H1 (cell line): ENCODE data around the gene F10. TPM values are rescaled to one million over a fixed set of nuclear protein-coding genes. Genes with fewer than 3 reads are reported as not detected.

ENCODE experiments used
- CTCF ChIA-PET: fragments of 300-600 bp; sonication (Branson Sonifier 250); formaldehyde crosslinking; loops from one replicate; lab custom pipeline; 2021; ENCODE audit not compliant: partially characterized antibody; lab: Charles Lee
- POLR2A ChIA-PET: fragments of 300-600 bp; sonication (Branson Sonifier 250); formaldehyde crosslinking; loops from one replicate; lab custom pipeline; 2021; ENCODE audit warnings: inconsistent platforms; ENCODE audit not compliant: partially characterized antibody; lab: Charles Lee
- DNase-seq, 2 experiments: peaks; one replicate each; pipeline versions ENCODE4 v3.0.0 to v3.0.0-alpha.2; 2010 to 2022; ENCODE audit warnings: low spot score in 2 of 2, low read depth in 1 of 2, mixed read lengths in 1 of 2
- FAIRE-seq: peaks from 2 replicates; lab custom pipeline; 2011; peaks lifted over from hg19 to GRCh38; lab: Jason Lieb, UNC
- H2AFZ ChIP-seq: 2 replicates; pipeline ENCODE4 v1.8.1; 2012; ENCODE audit warnings: low read length, inconsistent platforms
- H2AK5ac ChIP-seq: 2 replicates; pipeline ENCODE4 v1.6.1; 2013; ENCODE audit warnings: low read depth, low read length
- H2BK120ac ChIP-seq: replicated peaks from 2 replicates; pipeline ENCODE3; 2013; ENCODE audit warnings: low read depth, low read length, inconsistent platforms
- H2BK12ac ChIP-seq: 2 replicates; pipeline ENCODE4 v1.6.1; 2013; ENCODE audit warnings: low read depth, low read length
- H2BK15ac ChIP-seq: 2 replicates; pipeline ENCODE4 v1.6.1; 2013; ENCODE audit warnings: low read length
- H2BK20ac ChIP-seq: 2 replicates; pipeline ENCODE4 v1.6.1; 2013; ENCODE audit warnings: low read length
- H2BK5ac ChIP-seq: 2 replicates; pipeline ENCODE4 v1.6.1; 2013; ENCODE audit warnings: low read depth, low read length
- H3K14ac ChIP-seq: 2 replicates; pipeline ENCODE4 v1.6.1; 2013; ENCODE audit warnings: inconsistent platforms; ENCODE audit not compliant: insufficient read length
- H3K18ac ChIP-seq: 2 replicates; pipeline ENCODE4 v1.6.1; 2013; ENCODE audit warnings: low read length; ENCODE audit errors: extremely low read depth
- H3K23ac ChIP-seq: 2 replicates; pipeline ENCODE4 v1.6.1; 2013; ENCODE audit warnings: inconsistent platforms; ENCODE audit not compliant: insufficient read length
- H3K23me2 ChIP-seq: 2 replicates; pipeline ENCODE4 v1.6.1; 2013; ENCODE audit warnings: low read depth, low read length
- H3K27ac ChIP-seq: 2 replicates; pipeline ENCODE4 v1.6.1; 2011; ENCODE audit warnings: low read depth, low read length, inconsistent platforms
- H3K27me3 ChIP-seq, 4 experiments: replicated peaks in 1 of 4; 1 replicate in 1 of 4; 2 replicates in 3 of 4; pipeline versions ENCODE4 v1.6.1 to v1.8.1; 2011 to 2013; ENCODE audit warnings: low read length in 3 of 4, mild to moderate bottlenecking in 3 of 4, inconsistent platforms in 2 of 4, mixed read lengths in 2 of 4, moderate library complexity in 1 of 4; ENCODE audit not compliant: control insufficient read depth in 3 of 4, insufficient read depth in 3 of 4; ENCODE audit errors: extremely low read depth in 1 of 4
- H3K36me3 ChIP-seq, 4 experiments: 2 replicates each; pipeline versions ENCODE4 v1.6.1 to v1.8.1; 2011 to 2013; ENCODE audit warnings: mild to moderate bottlenecking in 4 of 4, low read length in 3 of 4, moderate library complexity in 2 of 4, control low read depth in 1 of 4, inconsistent platforms in 1 of 4; ENCODE audit not compliant: insufficient read depth in 4 of 4, control insufficient read depth in 2 of 4
- H3K4ac ChIP-seq: replicated peaks from 2 replicates; pipeline ENCODE3; 2013; ENCODE audit warnings: low read length, low read depth, mixed read lengths, inconsistent platforms; ENCODE audit not compliant: insufficient read length
- H3K4me1 ChIP-seq, 4 experiments: replicated peaks in 1 of 4; 1 replicate in 1 of 4; 2 replicates in 3 of 4; pipeline versions ENCODE4 v1.6.1 to v1.8.1; 2011 to 2013; ENCODE audit warnings: low read length in 3 of 4, inconsistent platforms in 2 of 4, mixed read lengths in 1 of 4; ENCODE audit not compliant: insufficient read depth in 4 of 4, control insufficient read depth in 3 of 4
- H3K4me2 ChIP-seq, 2 experiments: 2 replicates each; pipeline versions ENCODE4 v1.6.1 to v1.8.1; 2011 to 2013; ENCODE audit warnings: low read depth in 2 of 2, low read length in 2 of 2, control low read depth in 1 of 2, inconsistent platforms in 1 of 2, mild to moderate bottlenecking in 1 of 2; ENCODE audit not compliant: insufficient read depth in 1 of 2
- H3K4me3 ChIP-seq, 4 experiments: fragments of 200-600, 300-600 bp in 1 of 4; sonication (generic), shearing (Covaris generic), sonication (Bioruptor Twin) in 1 of 4; 2 replicates each; pipeline versions ENCODE4 v1.5.1 to v1.8.1; 2011 to 2016; ENCODE audit warnings: low read length in 4 of 4, low read depth in 3 of 4, control low read depth in 2 of 4, inconsistent platforms in 2 of 4, mild to moderate bottlenecking in 2 of 4, mixed read lengths in 1 of 4, moderate library complexity in 1 of 4; ENCODE audit not compliant: insufficient read depth in 2 of 4; ENCODE audit errors: extremely low read depth in 1 of 4
- H3K56ac ChIP-seq: replicated peaks from 2 replicates; pipeline ENCODE3; 2013; ENCODE audit warnings: low read depth, mild to moderate bottlenecking, mixed read lengths, low read length, inconsistent platforms; ENCODE audit not compliant: insufficient read length
- H3K79me1 ChIP-seq: 2 replicates; pipeline ENCODE4 v1.6.1; 2013; ENCODE audit warnings: low read depth, low read length, control low read depth
- H3K79me2 ChIP-seq, 2 experiments: 2 replicates each; pipeline versions ENCODE4 v1.6.1 to v1.8.1; 2012 to 2013; ENCODE audit warnings: low read length in 2 of 2, mild to moderate bottlenecking in 2 of 2, inconsistent platforms in 1 of 2; ENCODE audit not compliant: insufficient read depth in 2 of 2, control insufficient read depth in 1 of 2
- H3K9ac ChIP-seq, 4 experiments: replicated peaks in 1 of 4; 1 replicate in 1 of 4; 2 replicates in 3 of 4; pipeline versions ENCODE4 v1.6.1 to v1.8.1; 2011 to 2013; ENCODE audit warnings: low read depth in 3 of 4, low read length in 3 of 4, control low read depth in 2 of 4, mild to moderate bottlenecking in 2 of 4, moderate library complexity in 2 of 4, inconsistent platforms in 1 of 4; ENCODE audit errors: extremely low read depth in 1 of 4
- H3K9me3 ChIP-seq, 2 experiments: 2 replicates each; pipeline versions ENCODE4 v1.6.1 to v1.8.1; 2012 to 2013; ENCODE audit warnings: mild to moderate bottlenecking in 2 of 2, moderate library complexity in 2 of 2, control low read depth in 1 of 2, inconsistent platforms in 1 of 2, low read depth in 1 of 2, low read length in 1 of 2, mixed read lengths in 1 of 2; ENCODE audit not compliant: insufficient read depth in 2 of 2
- H4K20me1 ChIP-seq, 2 experiments: replicated peaks in 1 of 2; 2 replicates each; pipeline versions ENCODE3 to v1.8.1; 2011 to 2013; ENCODE audit warnings: inconsistent platforms in 2 of 2, low read length in 2 of 2, mild to moderate bottlenecking in 1 of 2; ENCODE audit not compliant: insufficient read depth in 2 of 2, control insufficient read depth in 1 of 2
- H4K5ac ChIP-seq: 2 replicates; pipeline ENCODE4 v1.6.1; 2013; ENCODE audit warnings: low read length, low read depth, mixed read lengths, inconsistent platforms; ENCODE audit not compliant: insufficient read length
- H4K8ac ChIP-seq: 2 replicates; pipeline ENCODE4 v1.8.0; 2013; ENCODE audit warnings: mild to moderate bottlenecking, moderate library complexity, low read length, inconsistent platforms; ENCODE audit not compliant: insufficient read depth; ENCODE audit errors: extremely low read depth
- H4K91ac ChIP-seq: replicated peaks from 2 replicates; pipeline ENCODE3; 2013; ENCODE audit warnings: low read length, mixed read lengths, inconsistent platforms; ENCODE audit not compliant: insufficient read length
- CTBP2 ChIP-seq: IDR thresholded peaks from 2 replicates; pipeline ENCODE4 v1.7.0; 2011; ENCODE audit warnings: borderline replicate concordance, mild to moderate bottlenecking, moderate library complexity, mixed read lengths, low read length; ENCODE audit not compliant: insufficient read depth, insufficient read length
- KDM4A ChIP-seq: IDR thresholded peaks from one replicate; pipeline ENCODE4 v1.7.1; 2012; ENCODE audit warnings: low read depth, mild to moderate bottlenecking, moderate library complexity, low read length, inconsistent platforms; ENCODE audit not compliant: severe bottlenecking
- POLR2A ChIP-seq, 2 experiments: IDR thresholded peaks; 1 replicate in 1 of 2; 2 replicates in 1 of 2; pipeline ENCODE4 v1.6.1; 2011; ENCODE audit warnings: low read depth in 2 of 2, low read length in 2 of 2, mild to moderate bottlenecking in 2 of 2; ENCODE audit errors: control extremely low read depth in 1 of 2
- POLR2AphosphoS5 ChIP-seq: IDR thresholded peaks from 2 replicates; pipeline ENCODE4 v1.6.1; 2011; ENCODE audit warnings: low read depth, low read length
- SIRT6 ChIP-seq: IDR thresholded peaks from one replicate; pipeline ENCODE4 v1.7.1; 2012; ENCODE audit warnings: low read length, inconsistent platforms
- TAF7 ChIP-seq: optimal IDR thresholded peaks from 2 replicates; pipeline ENCODE3; 2011; ENCODE audit warnings: low read depth, mild to moderate bottlenecking, inconsistent platforms, low read length, moderate library complexity, borderline replicate concordance
- YY1 ChIP-seq: IDR thresholded peaks from 2 replicates; pipeline ENCODE4 v1.6.1; 2011; ENCODE audit warnings: low read depth, mild to moderate bottlenecking, low read length
- WGBS, 2 experiments: shearing (Covaris generic) in 1 of 2; methylation state at CpG; one replicate each; pipeline versions ENCODE4 v1.1.6 to v1.1.7; 2013 to 2015; ENCODE audit warnings: low lambda C conversion rate in 2 of 2, mixed read lengths in 2 of 2, inconsistent platforms in 1 of 2, low coverage in 1 of 2, missing lambda C conversion rate in 1 of 2; ENCODE audit not compliant: insufficient replicate concordance in 2 of 2, insufficient coverage in 1 of 2, insufficient read length in 1 of 2; ENCODE audit errors: extremely low coverage in 1 of 2, missing lambda C conversion rate in 1 of 2; 5-methylcytosine and 5-hydroxymethylcytosine counted together
- polyA plus RNA-seq, 7 experiments: library from polyadenylated mRNA; depleted of rRNA in 3 of 7; stranded (reverse) in 5 of 7; unstranded in 2 of 7; fragments of >200 nt in 5 of 7; fragments of 200-250 nt in 2 of 7; gene quantifications; 1 replicate in 5 of 7; 2 replicates in 1 of 7; 4 replicates in 1 of 7; pipeline versions ENCODE4 v1.2.1 to v1.2.3, GENCODE V29; 2011 to 2013; ENCODE audit warnings: missing spikeins in 2 of 7, mixed read lengths in 2 of 7
- total RNA-seq: library from RNA; stranded (reverse); fragmentation: NEBNext Ultra II Directional; extraction: Animal tissue kit (Norgen Biotek cat#: 25700); gene quantifications from 2 replicates; pipeline ENCODE4 v1.2.1, GENCODE V29; 2021
- TF ChIP-seq, protein P1 (sequence below): IDR thresholded peaks from 2 replicates; pipeline ENCODE4 v1.6.1; 2012; ENCODE audit warnings: inconsistent platforms
- TF ChIP-seq, protein P2 (sequence below): IDR thresholded peaks from 2 replicates; pipeline ENCODE4 v1.6.1; 2012; ENCODE audit warnings: low read length, inconsistent platforms
- TF ChIP-seq, protein P3 (sequence below), 3 experiments: IDR thresholded peaks; 1 replicate in 2 of 3; 2 replicates in 1 of 3; pipeline versions ENCODE4 v1.5.1 to v1.6.1; 2011; ENCODE audit warnings: low read length in 3 of 3, mild to moderate bottlenecking in 3 of 3, inconsistent platforms in 2 of 3, low read depth in 1 of 3, moderate library complexity in 1 of 3; ENCODE audit not compliant: insufficient read depth in 1 of 3; ENCODE audit errors: control extremely low read depth in 1 of 3

F10 gene
- total and polyA plus RNA-seq, 2 of the 8 experiments (the other 6 are each of a cell fraction or from before 2014, with no cell fraction given), result 2.0 to 4.2 TPM

DNA sequence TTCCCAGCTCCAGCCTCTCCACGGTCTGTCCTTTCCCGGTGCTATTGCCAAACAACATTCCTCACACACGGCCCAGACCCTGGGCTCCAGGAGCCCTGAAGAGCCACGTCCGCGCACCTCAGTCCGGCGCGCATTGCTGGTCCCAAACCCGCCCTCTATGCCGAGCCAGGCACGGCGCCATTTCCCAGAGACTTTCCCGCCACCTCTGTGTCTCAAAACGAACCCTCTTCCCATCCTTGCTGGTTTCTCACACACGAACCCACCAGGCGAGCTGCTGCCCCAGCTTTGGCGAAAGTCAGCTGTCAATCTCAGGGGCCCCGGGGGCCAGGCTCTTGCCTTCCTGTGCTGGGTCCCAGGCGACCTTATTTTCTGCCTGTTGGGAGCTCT lies 45.0 kb upstream of the F10 start:
- 85% methylated on average over 20 of the region's 20 CpGs; no CpG with 5 or more reads in 1 of the 2 experiments for WGBS, 2 experiments
- no peak overlapping the region for H2AK5ac ChIP-seq
- H3K4me2 ChIP-seq, result no peak overlapping the region
- H2BK120ac ChIP-seq, result no peak overlapping the region
- peaks cover 0 to 3% (median 0%) of the 10 kb centered on the region in 4 experiments; a peak in 6 of 8 replicates for H3K36me3 ChIP-seq
- H3K4ac ChIP-seq, result no peak overlapping the region
- H2AFZ ChIP-seq, result no peak overlapping the region
- 0 out of 2 replicates have a peak overlapping the region, but pooled peaks have one; percentile 49 for H2BK5ac ChIP-seq
- no peak overlapping the region for H3K4me3 ChIP-seq
- FAIRE-seq (no peak), DNase-seq (no peak)
- H3K79me1 ChIP-seq, result no peaks in the 10 kb centered on the region
- H3K27me3 ChIP-seq, result no peaks in the 10 kb centered on the region
- no peak overlapping the region for H3K18ac ChIP-seq
- ChIA-PET POLR2A (no interaction called here), CTCF (interaction anchor here (1.2 to 2.8 kb wide), 3 partner anchors 9 to 41 kb away, joined by 3 to 16 read pairs (median 3); no protein-coding TSS in a partner anchor)
- no peak overlapping the region for H3K56ac ChIP-seq
- no peak overlapping the region for H4K8ac ChIP-seq
- H2BK15ac ChIP-seq, result no peak overlapping the region
- H3K79me2 ChIP-seq, result no peaks in the 10 kb centered on the region
- H3K23me2 ChIP-seq, result no peaks in the 10 kb centered on the region
- no peak overlapping the region for H3K9ac ChIP-seq
- no peak overlapping the region for H4K5ac ChIP-seq
- H4K20me1 ChIP-seq, result no peaks in the 10 kb centered on the region
- no peak overlapping the region for H2BK12ac ChIP-seq
- no peaks in the 10 kb centered on the region for H3K4me1 ChIP-seq
- no peak overlapping the region for H3K23ac ChIP-seq
- no peak overlapping the region for H3K14ac ChIP-seq
- H3K9me3 ChIP-seq, result no peaks in the 10 kb centered on the region
- no peak overlapping the region for H3K27ac ChIP-seq
- no peak overlapping the region for H4K91ac ChIP-seq
- no peak overlapping the region for H2BK20ac ChIP-seq
- TF ChIP-seq, protein P1, sequence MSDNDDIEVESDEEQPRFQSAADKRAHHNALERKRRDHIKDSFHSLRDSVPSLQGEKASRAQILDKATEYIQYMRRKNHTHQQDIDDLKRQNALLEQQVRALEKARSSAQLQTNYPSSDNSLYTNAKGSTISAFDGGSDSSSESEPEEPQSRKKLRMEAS, result no peak
- no peak for TF ChIP-seq POLR2AphosphoS5
- no peak for TF ChIP-seq TAF7
- no peak for TF ChIP-seq CTBP2
- TF ChIP-seq SIRT6, result no peak
- TF ChIP-seq KDM4A, result no peak
- TF ChIP-seq, protein P2, sequence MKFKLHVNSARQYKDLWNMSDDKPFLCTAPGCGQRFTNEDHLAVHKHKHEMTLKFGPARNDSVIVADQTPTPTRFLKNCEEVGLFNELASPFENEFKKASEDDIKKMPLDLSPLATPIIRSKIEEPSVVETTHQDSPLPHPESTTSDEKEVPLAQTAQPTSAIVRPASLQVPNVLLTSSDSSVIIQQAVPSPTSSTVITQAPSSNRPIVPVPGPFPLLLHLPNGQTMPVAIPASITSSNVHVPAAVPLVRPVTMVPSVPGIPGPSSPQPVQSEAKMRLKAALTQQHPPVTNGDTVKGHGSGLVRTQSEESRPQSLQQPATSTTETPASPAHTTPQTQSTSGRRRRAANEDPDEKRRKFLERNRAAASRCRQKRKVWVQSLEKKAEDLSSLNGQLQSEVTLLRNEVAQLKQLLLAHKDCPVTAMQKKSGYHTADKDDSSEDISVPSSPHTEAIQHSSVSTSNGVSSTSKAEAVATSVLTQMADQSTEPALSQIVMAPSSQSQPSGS, result no peak
- TF ChIP-seq, protein P3, sequence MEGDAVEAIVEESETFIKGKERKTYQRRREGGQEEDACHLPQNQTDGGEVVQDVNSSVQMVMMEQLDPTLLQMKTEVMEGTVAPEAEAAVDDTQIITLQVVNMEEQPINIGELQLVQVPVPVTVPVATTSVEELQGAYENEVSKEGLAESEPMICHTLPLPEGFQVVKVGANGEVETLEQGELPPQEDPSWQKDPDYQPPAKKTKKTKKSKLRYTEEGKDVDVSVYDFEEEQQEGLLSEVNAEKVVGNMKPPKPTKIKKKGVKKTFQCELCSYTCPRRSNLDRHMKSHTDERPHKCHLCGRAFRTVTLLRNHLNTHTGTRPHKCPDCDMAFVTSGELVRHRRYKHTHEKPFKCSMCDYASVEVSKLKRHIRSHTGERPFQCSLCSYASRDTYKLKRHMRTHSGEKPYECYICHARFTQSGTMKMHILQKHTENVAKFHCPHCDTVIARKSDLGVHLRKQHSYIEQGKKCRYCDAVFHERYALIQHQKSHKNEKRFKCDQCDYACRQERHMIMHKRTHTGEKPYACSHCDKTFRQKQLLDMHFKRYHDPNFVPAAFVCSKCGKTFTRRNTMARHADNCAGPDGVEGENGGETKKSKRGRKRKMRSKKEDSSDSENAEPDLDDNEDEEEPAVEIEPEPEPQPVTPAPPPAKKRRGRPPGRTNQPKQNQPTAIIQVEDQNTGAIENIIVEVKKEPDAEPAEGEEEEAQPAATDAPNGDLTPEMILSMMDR (IDR thresholded peaks at IDR 0.05; ENCODE audit: control extremely low read depth in 1 of 3, insufficient read depth in 1 of 3, low read depth in 1 of 3, low read length in 3 of 3), result no peak
- TF ChIP-seq POLR2A (IDR thresholded peaks at IDR 0.05; ENCODE audit: control extremely low read depth in 1 of 2, low read depth in 2 of 2, low read length in 2 of 2), result no peak
- no peak for TF ChIP-seq YY1
